Fibroblast of the aortic adventitia (primary cell): ENCODE data around the gene FBXW5. TPM values are rescaled to one million over a fixed set of nuclear protein-coding genes. Genes with fewer than 3 reads are reported as not detected.

Source experiments
- DNase-seq: peaks from one replicate; pipeline ENCODE4 v3.0.0-alpha.2; 2010; ENCODE audit warnings: low read depth
- H3K4me3 ChIP-seq: 2 replicates; pipeline ENCODE4 v1.5.1; 2011; ENCODE audit warnings: low read depth, mild to moderate bottlenecking, control low read depth, low read length, moderate library complexity
- CTCF ChIP-seq: IDR thresholded peaks from 2 replicates; pipeline ENCODE4 v1.5.1; 2011; ENCODE audit warnings: mild to moderate bottlenecking, low read length, control low read depth, inconsistent platforms; ENCODE audit not compliant: insufficient read depth
- total RNA-seq: library from RNA; depleted of rRNA; stranded (reverse); fragments of >200 nt; gene quantifications from 2 replicates; pipeline ENCODE4 v1.2.3, GENCODE V29; 2012; ENCODE audit warnings: low replicate concordance

FBXW5 gene
- 52.6 and 139 TPM in 2 replicates for total RNA-seq

GRCh38 chr9:136944519-136945332, at the start of gene FBXW5, which contains the start of gene C8G:
Gene FBXW5 (minus strand): TSS chr9:136944738. CDS start chr9:136944083, 655 bp downstream.
Gene C8G (plus strand): TSS chr9:136945243. CDS start chr9:136945321, 78 bp downstream.
- peak; percentile 89 for DNase-seq
- TF ChIP-seq CTCF = peak; percentile 85
- peak within 1 kb of the TSS; percentile 83 for H3K4me3 ChIP-seq

- H3K4me3 ChIP-seq = peak overlapping the region; percentile 74
- DNase-seq = no peak
- no peak for TF ChIP-seq CTCF
These were observed 48.4 kb upstream of the FBXW5 start for GRCh38 chr9:136992819-136993369.

- peak within 1 kb of the TSS; percentile 74 for H3K4me3 ChIP-seq
- peak; percentile 80 for DNase-seq
- no peak for TF ChIP-seq CTCF
These were observed 47.7 kb upstream of the FBXW5 start, which contains the start of gene PAXX for GRCh38 chr9:136991993-136992818. Gene PAXX (plus strand): TSS chr9:136992422. CDS start chr9:136992444, 22 bp downstream.

GRCh38 chr9:136990242-136990911, 45.8 kb upstream of the FBXW5 start:
- TF ChIP-seq CTCF = no peak
- H3K4me3 ChIP-seq = no peak overlapping the region
- DNase-seq = no peak

- TF ChIP-seq CTCF = no peak
- no peak overlapping the region for H3K4me3 ChIP-seq
- no peak for DNase-seq
These were observed 44.3 kb upstream of the FBXW5 start for GRCh38 chr9:136988872-136989271.

- DNase-seq = no peak
- no peak for TF ChIP-seq CTCF
- H3K4me3 ChIP-seq = no peak overlapping the region
These were observed 41.3 kb upstream of the FBXW5 start for GRCh38 chr9:136985853-136986252.
